Measurements from ENCODE around the gene NCKAP5. TPM values are rescaled to one million over a fixed set of nuclear protein-coding genes. Genes with fewer than 3 reads are reported as not detected.

NCKAP5 gene
- total RNA-seq, 2 experiments from 2014 or later: not detected

DNA sequence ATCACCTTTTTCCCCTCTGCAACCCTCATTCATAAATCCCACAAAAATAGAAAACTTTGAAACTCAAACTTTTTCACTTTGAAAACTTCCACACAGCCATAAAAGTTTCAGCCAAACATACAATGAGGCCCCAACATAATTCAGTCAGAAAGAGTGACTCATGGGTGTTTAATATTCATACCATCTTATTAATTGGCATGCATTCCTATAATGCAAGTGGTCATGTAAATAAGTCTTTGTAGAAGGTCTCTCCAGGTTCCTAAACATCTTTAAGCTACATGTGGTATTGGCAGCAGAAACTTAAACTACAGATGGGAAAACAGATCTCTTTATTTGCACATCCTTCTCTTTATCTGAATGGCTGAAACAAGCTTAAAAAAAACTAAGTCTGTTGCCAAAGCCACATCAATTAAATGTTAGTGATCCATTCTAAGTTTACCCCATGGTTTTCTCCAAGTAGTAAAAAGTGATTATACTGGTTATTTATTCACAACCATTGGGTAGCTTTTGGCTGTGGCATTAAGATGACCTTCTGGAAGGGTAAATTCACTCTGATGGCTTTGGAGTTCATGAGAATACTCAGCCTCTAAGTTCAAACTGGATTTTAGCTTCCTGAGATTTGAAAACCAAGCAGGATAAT lies 828.1 kb downstream of the NCKAP5 start:
- Mint-ChIP-seq H3K9me3 (no peaks in the 10 kb centered on the region), H3K4me3 (no peak overlapping the region), H3K4me1 (no peaks in the 10 kb centered on the region), H3K27ac (no peak overlapping the region), H3K27me3 (no peaks in the 10 kb centered on the region), H3K36me3 (no peaks in the 10 kb centered on the region)
- ATAC-seq (ENCODE audit: low read depth) (no peak), DNase-seq (no peak)
- POLR2A ChIA-PET: no interaction called here

DNA sequence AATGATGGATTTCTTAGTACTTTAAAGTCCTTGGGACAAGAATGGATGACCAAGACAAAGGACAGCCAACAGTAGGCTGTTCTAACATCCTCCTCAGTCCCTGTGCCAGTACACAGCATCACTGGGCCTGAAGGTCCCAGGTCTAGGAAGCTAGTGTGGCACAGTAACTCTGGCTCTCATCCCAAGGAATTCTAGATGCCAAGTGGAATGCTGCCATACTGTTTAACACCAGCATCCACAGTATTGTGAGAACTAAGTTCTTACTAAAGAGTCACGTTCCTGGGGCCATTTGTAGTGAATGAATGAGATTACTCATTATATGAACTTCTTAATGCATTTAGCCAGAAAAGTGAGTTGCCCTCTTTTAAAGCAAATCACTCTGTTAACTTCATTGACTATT lies 830.0 kb downstream of the NCKAP5 start:
- POLR2A ChIA-PET: no interaction called here
- Mint-ChIP-seq H3K27ac (no peak overlapping the region), H3K4me3 (no peak overlapping the region), H3K4me1 (no peaks in the 10 kb centered on the region), H3K27me3 (no peaks in the 10 kb centered on the region), H3K36me3 (no peaks in the 10 kb centered on the region), H3K9me3 (no peaks in the 10 kb centered on the region)
- DNase-seq: no peak
- ATAC-seq (ENCODE audit: low read depth): no peak

DNA sequence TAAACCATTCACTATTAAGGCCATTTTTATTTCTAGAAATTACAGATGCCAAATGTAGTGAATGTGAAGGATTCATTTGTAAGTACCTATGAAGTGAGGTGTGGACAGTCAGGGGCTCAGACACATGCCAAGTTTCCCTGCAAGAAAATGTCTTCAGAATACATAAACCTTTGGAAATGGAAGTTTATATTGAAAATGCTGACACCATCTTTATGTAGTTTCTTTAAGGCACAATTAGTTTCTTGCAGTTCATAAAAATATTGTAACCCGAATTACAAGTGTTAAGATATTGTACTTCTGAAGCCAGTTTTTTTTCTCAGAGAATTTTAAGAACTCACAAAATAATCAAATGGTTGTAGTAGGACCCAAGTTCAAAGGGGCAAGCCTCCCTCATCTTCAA lies 832.2 kb downstream of the NCKAP5 start:
- Mint-ChIP-seq H3K4me3 (no peak overlapping the region), H3K36me3 (no peaks in the 10 kb centered on the region), H3K27me3 (no peaks in the 10 kb centered on the region), H3K4me1 (no peaks in the 10 kb centered on the region), H3K9me3 (no peaks in the 10 kb centered on the region), H3K27ac (no peak overlapping the region)
- no peak for DNase-seq
- no peak for ATAC-seq (ENCODE audit: low read depth)
- POLR2A ChIA-PET: no interaction called here

DNA sequence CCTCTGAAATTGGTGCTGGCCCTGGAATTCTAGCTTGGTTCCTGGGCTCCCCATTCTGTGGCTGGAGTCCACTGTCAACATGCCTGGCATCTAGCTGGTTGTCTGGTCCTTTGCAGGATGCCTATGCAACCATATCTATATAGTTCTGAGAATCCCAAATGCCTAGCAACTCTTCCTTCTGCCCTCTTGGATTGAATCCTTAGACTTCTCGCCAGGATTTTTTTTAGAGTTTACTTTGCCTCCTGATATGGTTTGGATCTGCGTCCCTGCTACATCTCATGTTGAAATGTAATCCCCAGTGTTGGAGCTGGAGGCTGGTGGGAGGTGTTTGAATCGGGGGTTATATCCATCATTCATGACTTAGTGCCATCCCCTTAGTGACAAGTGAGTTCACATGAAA lies 833.3 kb downstream of the NCKAP5 start:
- POLR2A ChIA-PET: no interaction called here
- Mint-ChIP-seq H3K4me3 (no peak overlapping the region), H3K36me3 (no peaks in the 10 kb centered on the region), H3K27ac (no peak overlapping the region), H3K4me1 (no peaks in the 10 kb centered on the region), H3K27me3 (no peaks in the 10 kb centered on the region), H3K9me3 (no peaks in the 10 kb centered on the region)
- DNase-seq: no peak
- ATAC-seq (ENCODE audit: low read depth): no peak

DNA sequence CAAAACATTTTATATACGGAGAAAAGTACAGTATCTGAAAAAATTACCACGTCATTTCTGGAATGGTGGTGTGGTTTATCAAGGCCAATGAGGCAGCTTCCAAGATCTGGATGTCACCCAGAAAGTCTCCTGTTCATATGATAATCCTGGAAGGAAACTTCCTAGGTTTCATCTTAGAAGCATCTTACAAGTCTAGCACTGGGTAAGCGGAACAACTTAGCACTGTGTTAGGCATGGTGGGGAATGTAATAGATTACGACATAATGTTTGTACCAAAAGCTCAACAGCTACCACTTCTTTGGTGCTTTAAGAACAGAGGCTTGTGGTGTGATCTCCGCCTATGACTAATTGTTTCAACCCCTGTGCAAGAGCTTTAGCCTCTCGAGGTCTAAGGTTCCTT lies 835.2 kb downstream of the NCKAP5 start:
- Mint-ChIP-seq H3K27ac (no peak overlapping the region), H3K9me3 (no peaks in the 10 kb centered on the region), H3K27me3 (no peaks in the 10 kb centered on the region), H3K4me1 (no peaks in the 10 kb centered on the region), H3K4me3 (no peak overlapping the region), H3K36me3 (no peaks in the 10 kb centered on the region)
- POLR2A ChIA-PET: no interaction called here
- no peak for ATAC-seq (ENCODE audit: low read depth)
- no peak for DNase-seq

DNA sequence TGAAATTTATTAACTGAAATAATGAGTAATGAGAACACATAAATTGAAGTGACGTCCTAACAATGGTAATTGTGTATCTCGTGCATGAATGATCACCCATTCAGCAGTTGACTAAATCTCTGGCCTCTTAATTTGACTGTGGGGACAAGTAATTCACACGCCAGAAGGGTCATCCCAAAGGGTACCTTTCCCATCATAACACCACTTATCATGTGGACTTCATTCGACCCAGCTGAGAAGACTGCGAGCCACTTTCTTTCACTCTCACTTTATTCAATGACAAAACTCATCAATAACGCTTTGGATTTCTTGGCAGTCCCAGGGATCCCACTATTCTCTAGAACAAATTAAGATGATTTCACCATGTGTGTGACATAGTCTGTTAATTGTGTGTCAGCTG lies 835.6 kb downstream of the NCKAP5 start:
- H3K36me3 Mint-ChIP-seq: no peaks in the 10 kb centered on the region
- H3K9me3 Mint-ChIP-seq: no peaks in the 10 kb centered on the region
- POLR2A ChIA-PET: no interaction called here
- no peak overlapping the region for H3K27ac Mint-ChIP-seq
- H3K4me3 Mint-ChIP-seq: no peak overlapping the region
- H3K27me3 Mint-ChIP-seq: no peaks in the 10 kb centered on the region
- no peaks in the 10 kb centered on the region for H3K4me1 Mint-ChIP-seq
- DNase-seq: no peak
- no peak for ATAC-seq (ENCODE audit: low read depth)

DNA sequence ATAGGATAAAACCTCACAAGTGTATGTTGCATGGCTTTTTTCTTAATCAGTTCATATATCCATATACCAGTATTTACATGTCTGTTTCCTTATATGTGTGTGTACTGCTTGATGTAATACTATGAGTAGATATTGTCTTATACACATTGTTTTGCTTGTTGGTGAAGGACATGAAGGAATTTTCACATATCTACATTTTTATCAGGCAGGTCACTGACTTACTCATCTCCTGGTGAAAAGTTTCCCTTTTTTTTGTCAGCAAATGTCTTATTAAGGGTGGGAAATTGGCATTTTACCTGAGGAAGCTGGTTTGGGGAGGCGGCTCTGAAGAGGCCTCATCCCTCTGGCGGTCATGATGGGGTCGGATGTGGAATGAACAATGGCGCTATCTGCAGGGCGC lies 836.8 kb downstream of the NCKAP5 start:
- Mint-ChIP-seq H3K4me3 (no peak overlapping the region), H3K9me3 (no peaks in the 10 kb centered on the region), H3K27ac (no peak overlapping the region)

DNA sequence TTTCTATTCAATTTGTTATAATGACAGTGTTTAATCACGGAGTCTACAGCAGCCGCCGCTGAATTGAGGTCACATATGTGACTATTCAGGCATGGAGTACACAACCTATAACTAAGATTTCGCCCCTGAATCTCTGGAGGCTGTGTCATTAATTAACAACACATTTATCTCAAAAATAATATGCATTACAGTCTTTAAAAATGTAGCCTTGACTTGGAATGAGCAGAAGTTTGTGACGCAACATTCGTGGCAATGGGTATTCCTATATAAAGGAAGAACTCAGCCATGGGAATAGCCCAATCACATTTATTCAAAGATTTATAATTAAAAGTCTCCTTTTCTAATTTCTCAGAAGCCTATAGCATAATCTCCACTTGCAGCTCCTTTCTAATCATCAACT lies 837.7 kb downstream of the NCKAP5 start:
- Mint-ChIP-seq H3K36me3 (no peaks in the 10 kb centered on the region), H3K27me3 (no peaks in the 10 kb centered on the region), H3K4me1 (no peaks in the 10 kb centered on the region), H3K27ac (no peak overlapping the region), H3K9me3 (no peaks in the 10 kb centered on the region), H3K4me3 (no peak overlapping the region)
- DNase-seq (no peak), ATAC-seq (ENCODE audit: low read depth) (no peak)
- POLR2A ChIA-PET: no interaction called here

More for the DNA sequence above, 836.8 kb downstream of the NCKAP5 start:
- no peaks in the 10 kb centered on the region for H3K27me3 Mint-ChIP-seq
- H3K4me1 Mint-ChIP-seq: no peaks in the 10 kb centered on the region
- POLR2A ChIA-PET: no interaction called here
- DNase-seq: no peak
- H3K36me3 Mint-ChIP-seq: no peaks in the 10 kb centered on the region
- no peak for ATAC-seq (ENCODE audit: low read depth)

DNA sequence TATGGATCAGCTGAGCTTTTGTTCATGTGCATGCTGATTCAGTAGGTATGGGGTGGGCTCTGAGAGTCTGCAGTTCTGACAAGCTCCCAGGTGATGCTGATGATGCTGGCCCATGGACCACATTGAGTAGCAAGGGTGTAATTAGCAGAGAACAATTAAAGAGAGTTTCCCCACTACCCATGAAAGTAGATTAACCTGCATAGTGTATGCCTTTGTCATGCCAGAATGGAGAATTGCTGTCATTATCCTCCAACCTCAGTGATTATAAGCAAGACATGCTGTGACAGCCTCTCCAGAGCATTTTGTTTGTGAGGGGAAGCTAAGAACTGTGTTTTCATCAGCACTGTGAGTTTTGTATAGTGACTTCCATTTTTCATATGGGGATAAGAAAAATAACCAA lies 838.7 kb downstream of the NCKAP5 start:
- DNase-seq (no peak), ATAC-seq (ENCODE audit: low read depth) (no peak)
- Mint-ChIP-seq H3K4me1 (no peaks in the 10 kb centered on the region), H3K9me3 (no peaks in the 10 kb centered on the region), H3K27ac (no peak overlapping the region), H3K4me3 (no peak overlapping the region), H3K27me3 (no peaks in the 10 kb centered on the region), H3K36me3 (no peaks in the 10 kb centered on the region)
- POLR2A ChIA-PET: no interaction called here

DNA sequence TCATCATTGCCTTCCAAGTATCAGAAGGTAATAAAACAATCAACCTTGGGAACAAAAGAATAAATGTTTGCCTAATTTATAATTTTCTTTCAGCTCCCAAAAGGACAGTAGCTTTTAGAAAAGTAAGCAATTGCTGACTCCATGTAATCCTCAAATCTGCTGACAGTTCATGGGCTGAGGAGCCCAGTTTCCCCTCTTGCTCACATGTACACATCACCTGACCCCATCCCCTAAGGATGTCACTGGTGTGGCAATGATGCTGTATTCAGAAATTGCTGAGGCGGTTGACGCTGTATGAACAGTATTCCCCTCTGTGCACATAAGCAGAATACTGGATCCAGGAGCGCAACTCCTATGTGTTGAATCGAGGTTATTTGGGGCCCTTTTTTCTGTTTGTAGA lies 842.1 kb downstream of the NCKAP5 start:
- no peak for DNase-seq
- POLR2A ChIA-PET: no interaction called here
- no peaks in the 10 kb centered on the region for H3K27me3 Mint-ChIP-seq
- H3K27ac Mint-ChIP-seq: no peak overlapping the region
- no peaks in the 10 kb centered on the region for H3K4me1 Mint-ChIP-seq
- H3K9me3 Mint-ChIP-seq: no peaks in the 10 kb centered on the region
- ATAC-seq (ENCODE audit: low read depth): no peak
- H3K36me3 Mint-ChIP-seq: no peaks in the 10 kb centered on the region
- no peak overlapping the region for H3K4me3 Mint-ChIP-seq

DNA sequence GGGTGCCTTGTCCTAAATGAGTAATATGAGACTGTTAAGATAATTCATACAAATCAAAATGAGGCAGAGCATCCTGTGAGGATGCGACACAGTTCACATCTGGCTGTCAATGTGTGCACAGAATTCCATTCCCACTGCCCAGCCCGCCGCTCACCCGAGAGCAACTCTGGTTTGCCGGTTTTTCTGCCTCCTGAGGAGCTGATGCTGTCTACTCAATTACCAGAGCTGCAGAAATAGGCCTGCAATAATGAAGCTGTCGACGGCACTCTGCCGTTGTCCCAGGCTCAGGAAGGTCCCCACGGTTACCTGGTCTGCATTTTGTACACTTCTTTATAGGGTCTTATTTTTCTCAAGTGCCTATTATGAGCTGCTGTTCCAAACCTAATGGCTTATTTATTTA lies 842.5 kb downstream of the NCKAP5 start:
- no peaks in the 10 kb centered on the region for H3K27me3 Mint-ChIP-seq
- ATAC-seq (ENCODE audit: low read depth): no peak
- no peaks in the 10 kb centered on the region for H3K9me3 Mint-ChIP-seq
- no peak for DNase-seq
- POLR2A ChIA-PET: no interaction called here
- no peak overlapping the region for H3K27ac Mint-ChIP-seq
- H3K36me3 Mint-ChIP-seq: no peaks in the 10 kb centered on the region
- H3K4me3 Mint-ChIP-seq: no peak overlapping the region
- H3K4me1 Mint-ChIP-seq: no peaks in the 10 kb centered on the region

DNA sequence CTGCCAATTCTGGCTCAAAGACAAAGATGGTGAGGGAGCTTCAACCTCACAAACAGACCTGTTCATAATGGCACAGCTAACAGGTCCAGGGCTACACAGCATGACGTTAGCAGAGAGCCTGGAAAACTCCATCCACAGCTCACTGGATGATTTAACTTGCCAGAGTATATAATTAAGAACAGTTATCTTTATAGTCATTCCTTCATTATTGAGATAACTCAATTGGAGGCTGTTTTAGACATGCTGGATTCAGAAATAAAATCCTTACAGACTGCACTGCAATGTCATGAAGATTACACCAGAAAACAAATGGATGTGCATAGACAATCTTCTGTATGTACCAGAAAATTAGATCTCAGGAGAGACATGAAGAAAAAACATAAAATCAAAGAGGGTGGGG lies 843.1 kb downstream of the NCKAP5 start:
- Mint-ChIP-seq H3K9me3 (no peaks in the 10 kb centered on the region), H3K27me3 (peaks cover under 1% of the 10 kb centered on the region), H3K36me3 (no peaks in the 10 kb centered on the region), H3K4me3 (no peak overlapping the region), H3K27ac (no peak overlapping the region), H3K4me1 (no peaks in the 10 kb centered on the region)
- no peak for ATAC-seq (ENCODE audit: low read depth)
- POLR2A ChIA-PET: no interaction called here
- no peak for DNase-seq

DNA sequence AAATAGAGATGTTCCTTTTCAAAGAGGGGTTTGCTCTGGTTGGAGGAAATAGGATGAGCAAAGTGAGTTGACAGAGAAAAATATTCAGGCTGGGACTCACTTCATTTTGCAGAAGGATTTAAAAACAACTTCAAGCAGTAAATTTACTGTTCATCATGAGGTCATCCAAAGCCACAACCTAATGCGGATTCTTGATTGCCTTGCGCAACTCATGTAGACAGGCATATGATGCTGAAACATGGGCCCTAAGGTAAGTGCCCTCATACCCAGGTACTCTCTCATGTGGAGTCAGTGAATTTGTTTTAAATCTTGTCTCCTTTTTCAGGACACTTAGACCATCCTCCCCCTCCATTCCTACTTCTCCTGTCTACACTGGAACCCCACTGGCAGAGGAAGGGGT lies 846.3 kb downstream of the NCKAP5 start:
- Mint-ChIP-seq H3K36me3 (no peaks in the 10 kb centered on the region), H3K27me3 (peaks cover 2% of the 10 kb centered on the region), H3K9me3 (peaks cover 2% of the 10 kb centered on the region), H3K4me3 (no peak overlapping the region), H3K4me1 (no peaks in the 10 kb centered on the region), H3K27ac (no peak overlapping the region)
- no peak for DNase-seq
- POLR2A ChIA-PET: no interaction called here
- no peak for ATAC-seq (ENCODE audit: low read depth)

DNA sequence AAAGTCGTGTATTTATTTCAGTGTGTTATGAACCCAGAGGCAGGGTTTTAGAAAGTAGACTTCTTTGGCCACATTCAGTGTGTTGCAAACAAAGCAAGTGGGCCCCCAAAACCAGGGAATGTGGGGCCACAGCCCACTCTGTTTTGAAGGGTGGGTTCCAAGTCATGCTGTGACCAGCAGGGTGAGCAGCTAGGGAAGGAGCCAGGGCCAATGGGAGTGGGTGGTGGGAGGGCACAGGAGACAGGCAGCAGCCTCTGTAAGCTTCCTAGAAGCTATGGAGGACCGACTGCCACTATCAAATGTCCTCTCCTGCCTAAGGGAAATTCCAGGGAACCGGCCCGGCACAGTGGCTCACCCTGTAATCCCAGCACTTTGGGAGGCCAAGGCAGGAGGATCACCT lies 847.9 kb downstream of the NCKAP5 start:
- Mint-ChIP-seq H3K27ac (no peak overlapping the region), H3K4me3 (no peak overlapping the region), H3K9me3 (peaks cover 2% of the 10 kb centered on the region), H3K36me3 (no peaks in the 10 kb centered on the region), H3K27me3 (peaks cover 2% of the 10 kb centered on the region), H3K4me1 (no peaks in the 10 kb centered on the region)
- POLR2A ChIA-PET: no interaction called here
- DNase-seq (no peak), ATAC-seq (ENCODE audit: low read depth) (no peak)

DNA sequence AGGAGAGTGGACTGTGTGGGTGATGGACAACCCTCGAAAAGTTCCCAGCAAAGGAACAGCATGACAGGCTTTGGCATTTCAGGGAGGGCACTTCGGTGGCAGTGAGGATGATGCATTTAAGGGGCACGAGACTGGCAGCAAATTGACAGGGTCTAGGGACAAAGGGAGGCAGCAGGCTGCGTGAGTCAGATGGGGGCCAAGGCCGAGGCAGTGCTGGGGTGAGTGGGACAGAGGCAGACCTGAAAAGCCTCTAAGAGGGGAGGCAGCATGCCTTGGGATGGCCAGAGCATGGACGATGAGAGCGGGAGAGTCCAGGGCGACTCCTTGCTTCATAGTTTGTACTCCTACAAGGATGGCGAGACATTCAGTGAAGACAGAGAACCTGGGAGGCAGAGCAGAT lies 848.8 kb downstream of the NCKAP5 start:
- Mint-ChIP-seq H3K4me1 (no peaks in the 10 kb centered on the region), H3K9me3 (peaks cover 2% of the 10 kb centered on the region)

More for the DNA sequence above, 848.8 kb downstream of the NCKAP5 start:
- Mint-ChIP-seq H3K27me3 (peaks cover 2% of the 10 kb centered on the region), H3K36me3 (no peaks in the 10 kb centered on the region), H3K27ac (no peak overlapping the region), H3K4me3 (no peak overlapping the region)
- POLR2A ChIA-PET: no interaction called here
- DNase-seq: no peak
- no peak for ATAC-seq (ENCODE audit: low read depth)

Measured in activated naive CD8-positive, alpha-beta T cell treated with anti-CD3 and anti-CD28 coated beads, Interleukin-2, amount 10 ng/mL, durations not matched to agents 7 days and 5 days (primary cell).